Caco-2 (cell line): ENCODE data around the gene OR4D6. TPM values are rescaled to one million over a fixed set of nuclear protein-coding genes. Genes with fewer than 3 reads are reported as not detected.

Source experiments
- BruUV-seq: library from RNA; stranded (reverse); fragments of 400-500 nt; replicated peaks from 2 replicates; lab custom pipeline; 2021; lab: Mats Ljungman, UMichigan
- CTCF ChIA-PET: fragments of 300-600 bp; sonication (Branson Sonifier 250); formaldehyde crosslinking; loops from one replicate; lab custom pipeline; 2022; ENCODE audit warnings: antibody characterized with exemption; lab: Charles Lee
- POLR2A ChIA-PET: fragments of 300-600 bp; sonication (Branson Sonifier 250); formaldehyde crosslinking; loops from one replicate; lab custom pipeline; 2022; ENCODE audit warnings: antibody characterized with exemption; lab: Charles Lee
- DNase-seq, 2 experiments: peaks; one replicate each; pipeline versions ENCODE4 v3.0.0 to v3.0.0-alpha.2; 2020 to 2022
- H3K27me3 ChIP-seq: replicated peaks from 2 replicates; pipeline ENCODE4 v1.6.0; 2011; ENCODE audit warnings: low read length; ENCODE audit not compliant: control insufficient read depth, insufficient read depth
- H3K36me3 ChIP-seq: 2 replicates; pipeline ENCODE4 v1.5.1; 2011; ENCODE audit warnings: low read length; ENCODE audit not compliant: control insufficient read depth, insufficient read depth
- H3K4me1 ChIP-seq: fragments of 250-450 bp; sonication (Bioruptor Pico); 2 replicates; pipeline ENCODE4 v1.5.1; 2020; ENCODE audit warnings: mild to moderate bottlenecking
- H3K4me3 ChIP-seq: 2 replicates; pipeline ENCODE4 v1.5.1; 2011; ENCODE audit warnings: low read depth, mild to moderate bottlenecking, control low read depth, low read length
- H3K9me3 ChIP-seq: fragments of 250-450 bp; sonication (Bioruptor Pico); 2 replicates; pipeline ENCODE4 v1.5.1; 2020; ENCODE audit warnings: mild to moderate bottlenecking, moderate library complexity
- H3K27ac Mint-ChIP-seq: one replicate; pipeline ENCODE4 v1.8.0; 2022; ENCODE audit warnings: mixed read lengths; ENCODE audit not compliant: unreplicated experiment
- H3K27me3 Mint-ChIP-seq: one replicate; pipeline ENCODE4 v1.8.0; 2022; ENCODE audit warnings: mixed read lengths; ENCODE audit not compliant: insufficient read depth, unreplicated experiment
- H3K36me3 Mint-ChIP-seq: one replicate; pipeline ENCODE4 v1.8.0; 2022; ENCODE audit warnings: mild to moderate bottlenecking, mixed read lengths; ENCODE audit not compliant: insufficient read depth, unreplicated experiment
- H3K4me1 Mint-ChIP-seq: one replicate; pipeline ENCODE4 v1.8.0; 2022; ENCODE audit warnings: low read depth, mixed read lengths; ENCODE audit not compliant: unreplicated experiment
- H3K4me3 Mint-ChIP-seq: one replicate; pipeline ENCODE4 v1.8.0; 2022; ENCODE audit warnings: mild to moderate bottlenecking, moderate library complexity, mixed read lengths; ENCODE audit not compliant: unreplicated experiment
- H3K9me3 Mint-ChIP-seq: one replicate; pipeline ENCODE4 v1.8.0; 2022; ENCODE audit warnings: mixed read lengths; ENCODE audit not compliant: unreplicated experiment
- intact Hi-C: fragments of 100-400 bp; cut with micrococcal nuclease; formaldehyde crosslinking; loops from one replicate; pipeline ENCODE4 v1.10.0; 2022; ENCODE audit not compliant: unreplicated experiment
- total RNA-seq: library from RNA; stranded (reverse); gene quantifications from 2 replicates; pipeline ENCODE4 v1.2.3, GENCODE V29; 2022
- TF ChIP-seq, protein P1 (sequence below), 2 experiments: fragments of 200-600 bp in 1 of 2; IDR thresholded peaks; 1 replicate in 1 of 2; 2 replicates in 1 of 2; pipeline versions ENCODE4 v1.5.1 to v1.8.0; 2011 to 2022; ENCODE audit warnings: antibody characterized with exemption in 1 of 2, control low read depth in 1 of 2, inconsistent platforms in 1 of 2, low read depth in 1 of 2, low read length in 1 of 2, mild to moderate bottlenecking in 1 of 2, moderate library complexity in 1 of 2; ENCODE audit not compliant: insufficient read depth in 1 of 2, severe bottlenecking in 1 of 2, unreplicated experiment in 1 of 2

OR4D6 gene
- total RNA-seq, 1 experiment from 2014 or later, result not detected

DNA sequence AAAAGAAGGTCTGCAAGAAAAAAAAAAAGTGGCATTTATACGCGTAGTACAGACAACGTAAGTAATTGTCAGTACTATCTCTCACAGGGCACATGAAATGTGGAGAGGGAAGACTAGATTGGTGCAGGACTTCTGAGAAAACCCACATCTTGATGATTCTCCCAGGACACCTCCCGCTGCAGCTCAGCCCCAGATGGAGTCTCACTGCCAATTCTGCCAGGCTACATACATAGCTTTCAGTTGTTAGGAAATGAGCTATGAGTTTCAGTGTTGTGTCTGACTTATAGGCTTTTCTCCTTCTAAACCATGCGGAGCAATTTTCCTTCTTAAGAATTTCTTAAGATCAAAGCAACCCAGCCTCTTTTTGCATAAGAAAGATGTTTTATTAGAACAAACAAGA is 40.1 kb upstream of the OR4D6 start:
- no TSS peak for BruUV-seq
- intact Hi-C loops, result no loop called here
- H3K36me3 Mint-ChIP-seq, result peaks cover 4% of the 10 kb centered on the region
- no peak overlapping the region for H3K27ac Mint-ChIP-seq
- no peak overlapping the region for H3K4me3 ChIP-seq
- CTCF ChIA-PET, result no interaction called here
- peaks cover 14% of the 10 kb centered on the region for H3K27me3 Mint-ChIP-seq
- H3K4me1 Mint-ChIP-seq, result no peaks in the 10 kb centered on the region
- POLR2A ChIA-PET, result no interaction called here
- TF ChIP-seq, protein P1, sequence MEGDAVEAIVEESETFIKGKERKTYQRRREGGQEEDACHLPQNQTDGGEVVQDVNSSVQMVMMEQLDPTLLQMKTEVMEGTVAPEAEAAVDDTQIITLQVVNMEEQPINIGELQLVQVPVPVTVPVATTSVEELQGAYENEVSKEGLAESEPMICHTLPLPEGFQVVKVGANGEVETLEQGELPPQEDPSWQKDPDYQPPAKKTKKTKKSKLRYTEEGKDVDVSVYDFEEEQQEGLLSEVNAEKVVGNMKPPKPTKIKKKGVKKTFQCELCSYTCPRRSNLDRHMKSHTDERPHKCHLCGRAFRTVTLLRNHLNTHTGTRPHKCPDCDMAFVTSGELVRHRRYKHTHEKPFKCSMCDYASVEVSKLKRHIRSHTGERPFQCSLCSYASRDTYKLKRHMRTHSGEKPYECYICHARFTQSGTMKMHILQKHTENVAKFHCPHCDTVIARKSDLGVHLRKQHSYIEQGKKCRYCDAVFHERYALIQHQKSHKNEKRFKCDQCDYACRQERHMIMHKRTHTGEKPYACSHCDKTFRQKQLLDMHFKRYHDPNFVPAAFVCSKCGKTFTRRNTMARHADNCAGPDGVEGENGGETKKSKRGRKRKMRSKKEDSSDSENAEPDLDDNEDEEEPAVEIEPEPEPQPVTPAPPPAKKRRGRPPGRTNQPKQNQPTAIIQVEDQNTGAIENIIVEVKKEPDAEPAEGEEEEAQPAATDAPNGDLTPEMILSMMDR (IDR thresholded peaks at IDR 0.05; ENCODE audit: insufficient read depth in 1 of 2, low read depth in 1 of 2, low read length in 1 of 2, severe bottlenecking in 1 of 2, unreplicated experiment in 1 of 2), result no peak
- H3K9me3 ChIP-seq, result peaks cover under 1% of the 10 kb centered on the region
- H3K36me3 ChIP-seq, result no peaks in the 10 kb centered on the region
- H3K4me3 Mint-ChIP-seq, result no peak overlapping the region
- no peaks in the 10 kb centered on the region for H3K27me3 ChIP-seq
- H3K9me3 Mint-ChIP-seq, result no peaks in the 10 kb centered on the region
- DNase-seq, result no peak
- no peaks in the 10 kb centered on the region for H3K4me1 ChIP-seq

DNA sequence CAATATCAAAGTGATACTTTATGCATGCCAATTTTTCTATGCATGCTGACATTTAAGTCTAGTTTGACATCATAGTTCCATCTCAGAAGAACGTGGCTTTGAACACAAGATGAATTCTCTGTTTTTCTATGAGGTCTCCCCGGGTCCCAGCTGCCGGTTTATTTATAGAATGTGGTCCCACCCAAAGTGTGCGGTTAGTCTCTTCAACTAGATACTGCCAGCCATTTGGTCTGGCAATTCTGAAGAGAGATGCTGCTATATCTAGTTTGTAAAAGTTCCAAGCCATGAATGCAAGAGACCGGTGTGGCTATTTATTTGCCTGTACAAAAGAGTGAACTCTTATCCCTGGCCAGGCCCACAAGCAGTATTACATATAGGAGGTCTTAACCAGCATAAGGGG is 39.7 kb upstream of the OR4D6 start:
- Histone ChIP-seq H3K9me3 (no peaks in the 10 kb centered on the region; the same call in none of the 2 replicates), H3K4me3 (no peak overlapping the region), H3K27me3 (no peaks in the 10 kb centered on the region), H3K4me1 (no peaks in the 10 kb centered on the region), H3K36me3 (no peaks in the 10 kb centered on the region)
- no peak for DNase-seq
- TF ChIP-seq, protein P1 (IDR thresholded peaks at IDR 0.05; ENCODE audit: insufficient read depth in 1 of 2, low read depth in 1 of 2, low read length in 1 of 2, severe bottlenecking in 1 of 2, unreplicated experiment in 1 of 2), result no peak
- intact Hi-C loops, result no loop called here
- Mint-ChIP-seq H3K4me3 (no peak overlapping the region), H3K4me1 (no peaks in the 10 kb centered on the region), H3K9me3 (no peaks in the 10 kb centered on the region), H3K27ac (no peak overlapping the region), H3K27me3 (peaks cover 14% of the 10 kb centered on the region), H3K36me3 (peaks cover 4% of the 10 kb centered on the region)
- CTCF ChIA-PET, result no interaction called here
- BruUV-seq, result no TSS peak
- POLR2A ChIA-PET, result no interaction called here

DNA sequence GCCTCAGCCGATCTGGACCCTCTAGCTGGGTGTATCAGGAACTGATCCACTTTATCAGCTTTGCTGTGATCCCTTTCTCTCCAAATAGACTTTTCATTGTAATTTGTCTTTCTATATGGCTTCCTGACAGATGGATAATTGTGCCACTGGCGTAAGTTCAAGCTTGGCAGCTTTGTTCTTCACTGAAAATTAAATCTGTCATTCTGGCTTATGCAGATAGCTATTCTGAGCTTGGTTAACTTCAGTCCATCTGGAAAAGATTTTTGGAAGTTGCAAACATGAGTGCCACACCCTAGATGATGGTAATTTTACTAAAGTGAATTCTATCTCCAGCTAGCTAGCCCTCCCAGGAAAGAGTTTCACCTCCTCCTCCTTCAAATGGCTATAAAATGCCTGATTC is 38.6 kb upstream of the OR4D6 start:
- intact Hi-C loops, result no loop called here
- no peak for DNase-seq
- H3K9me3 ChIP-seq, result no peaks in the 10 kb centered on the region; the same call in none of the 2 replicates
- no peaks in the 10 kb centered on the region for H3K4me1 ChIP-seq
- H3K36me3 ChIP-seq, result no peaks in the 10 kb centered on the region
- ChIA-PET POLR2A (no interaction called here), CTCF (no interaction called here)
- H3K4me3 ChIP-seq, result no peak overlapping the region
- H3K27me3 ChIP-seq, result no peaks in the 10 kb centered on the region
- BruUV-seq, result no TSS peak
- Mint-ChIP-seq H3K27me3 (peaks cover 14% of the 10 kb centered on the region), H3K4me1 (no peaks in the 10 kb centered on the region), H3K27ac (no peak overlapping the region), H3K9me3 (no peaks in the 10 kb centered on the region), H3K4me3 (no peak overlapping the region), H3K36me3 (peaks cover 4% of the 10 kb centered on the region)
- TF ChIP-seq, protein P1 (IDR thresholded peaks at IDR 0.05; ENCODE audit: insufficient read depth in 1 of 2, low read depth in 1 of 2, low read length in 1 of 2, severe bottlenecking in 1 of 2, unreplicated experiment in 1 of 2), result no peak
